GM21390 (cell line): ENCODE data around the gene ATG12.
"Not testable (repeated sequence)": the region's sequence is repeated elsewhere in the genome, so short reads cannot be mapped to it uniquely, and the experiment has no call there.

ENCODE experiments used
- ATAC-seq: cut with Tn5 transposase; IDR thresholded peaks from one replicate; pipeline ENCODE4 v1.9.1; 2021; ENCODE audit not compliant: unreplicated experiment

ATG12 gene

DNA sequence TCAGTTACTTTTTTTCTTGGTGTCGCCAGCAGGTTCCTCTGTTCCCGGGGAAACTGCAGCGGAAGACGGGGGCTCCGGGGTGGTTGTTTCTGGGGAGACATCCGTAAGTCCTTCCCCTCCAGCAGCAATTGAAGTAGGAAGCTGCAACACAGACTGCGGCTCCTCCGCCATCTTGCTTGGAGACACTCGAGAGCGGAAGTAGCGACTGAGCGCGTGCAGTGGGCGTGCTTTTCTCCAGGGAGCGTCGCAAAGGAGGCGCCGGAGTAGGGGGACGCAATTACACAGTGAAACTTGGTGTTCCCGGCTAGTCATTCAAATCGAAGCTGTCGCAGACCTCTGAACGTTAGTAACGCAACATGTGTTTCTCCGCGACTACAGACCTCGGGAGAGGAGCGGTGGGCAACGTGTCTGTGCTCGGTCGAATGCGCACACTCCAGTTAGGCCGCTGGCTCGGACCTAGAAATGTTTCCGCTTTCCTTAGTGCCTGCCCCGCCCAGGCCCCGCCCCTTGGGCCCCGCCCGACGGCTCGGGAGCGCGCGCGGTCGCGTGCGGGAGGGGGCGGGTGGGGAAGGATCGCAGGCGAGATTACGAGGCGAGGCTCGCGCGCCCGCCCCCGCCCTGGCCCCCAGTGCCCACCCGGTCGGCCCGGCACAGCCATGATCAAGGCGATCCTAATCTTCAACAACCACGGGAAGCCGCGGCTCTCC, at the start of gene ATG12, which contains the start of gene AP3S1:
ATG12 (minus strand) TSS at position 184 of the 707 bp plus-strand sequence; CDS start at position 171, 13 bp downstream.
AP3S1 (plus strand) TSS at position 554 of the 707 bp plus-strand sequence; CDS start at position 657, 103 bp downstream.
- peak; percentile 80 for ATAC-seq

DNA sequence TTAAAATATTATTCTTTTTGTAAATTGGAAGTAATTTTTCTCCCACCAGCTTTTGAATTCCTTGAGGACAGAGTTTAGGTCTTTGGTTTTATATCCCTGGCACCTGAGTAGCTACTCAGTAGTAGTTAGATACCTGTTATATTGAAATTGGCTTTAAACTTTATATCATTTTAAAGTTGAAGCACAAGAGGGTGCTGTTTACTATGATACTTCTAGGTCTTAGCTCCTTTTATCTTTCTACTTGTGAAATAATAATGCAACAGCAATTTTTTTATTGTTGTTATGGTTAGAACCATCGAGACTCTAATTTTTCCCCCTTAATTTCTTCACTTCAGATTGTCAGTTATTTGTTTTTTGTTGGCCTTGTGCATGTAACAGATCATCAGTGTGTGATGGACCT, 46.7 kb upstream of the ATG12 start:
- no peak for ATAC-seq

DNA sequence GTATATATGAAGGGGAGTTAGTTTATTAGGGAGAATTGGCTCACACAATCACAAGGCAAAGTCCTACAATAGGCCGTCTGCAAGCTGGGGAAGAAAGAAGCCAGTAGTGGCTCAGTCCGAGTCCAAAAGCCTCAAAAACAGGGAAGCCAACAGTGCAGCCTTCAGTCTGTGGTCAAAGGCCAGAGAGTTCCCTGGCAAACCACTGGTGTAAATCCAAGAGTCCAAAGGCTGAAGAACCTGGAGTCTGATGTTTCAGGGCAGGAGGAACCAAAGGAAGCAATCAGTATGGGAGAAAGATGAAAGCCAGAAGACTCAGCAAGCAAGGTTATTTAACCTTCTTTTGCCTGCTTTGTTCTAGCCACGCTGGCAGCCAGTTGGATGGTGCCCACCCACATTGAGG, 43.8 kb upstream of the ATG12 start:
- not testable (repeated sequence) for ATAC-seq

DNA sequence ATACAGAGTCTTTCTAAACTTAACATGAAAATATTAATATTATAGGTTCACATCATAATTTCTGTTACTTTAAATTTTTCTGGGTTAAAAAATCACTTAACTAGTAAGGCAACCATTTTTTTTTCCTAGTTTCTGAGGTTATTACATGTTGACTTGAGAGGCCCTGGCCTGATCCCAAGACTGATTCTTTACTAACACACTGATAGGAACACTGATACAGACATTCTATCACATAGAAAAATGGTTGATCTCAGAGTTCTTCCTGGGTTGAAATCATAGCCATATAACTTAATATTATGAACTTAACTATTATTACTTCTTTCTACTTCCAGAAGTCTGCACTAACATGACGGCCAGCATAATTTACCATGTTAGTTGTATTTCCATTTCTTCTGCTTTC, 43.3 kb upstream of the ATG12 start:
- ATAC-seq: no peak

DNA sequence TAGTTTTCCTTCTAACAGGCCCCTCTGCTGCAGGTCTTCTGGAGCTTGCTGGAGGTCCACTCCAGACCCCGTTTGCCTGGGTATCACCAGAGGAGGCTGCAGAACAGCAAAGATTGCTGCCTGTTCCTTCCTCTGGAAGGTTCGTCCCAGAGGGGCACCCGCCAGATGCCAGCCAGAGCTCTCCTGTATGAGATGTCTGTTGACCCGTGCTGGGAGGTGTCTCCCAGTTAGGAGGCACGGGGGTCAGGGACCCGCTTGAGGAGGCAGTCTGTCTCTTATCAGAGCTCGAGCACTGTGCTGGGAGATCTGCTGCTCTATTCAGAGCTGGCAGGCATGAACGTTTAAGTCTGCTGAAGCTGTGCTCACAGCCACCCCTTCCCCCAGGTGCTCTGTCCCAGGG, 41.1 kb upstream of the ATG12 start:
- ATAC-seq: not testable (repeated sequence)

DNA sequence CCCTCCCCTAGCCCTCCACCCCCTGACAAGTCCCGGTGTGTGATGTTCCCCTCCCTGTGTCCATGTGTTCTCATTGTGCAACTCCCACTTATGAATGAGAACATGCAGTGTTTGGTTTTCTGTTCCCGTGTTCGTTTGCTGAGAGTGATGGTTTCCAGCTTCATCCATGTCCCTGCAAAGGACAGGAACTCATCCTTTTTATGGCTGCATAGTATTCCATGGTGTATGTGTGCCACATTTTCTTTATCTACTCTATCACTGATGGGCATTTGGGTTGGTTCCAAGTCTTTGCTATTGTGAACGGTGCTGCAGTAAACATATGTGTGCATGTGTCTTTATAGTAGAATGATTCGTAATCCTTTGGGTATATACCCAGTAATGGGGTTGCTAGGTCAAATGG, 36.0 kb upstream of the ATG12 start:
- not testable (repeated sequence) for ATAC-seq

DNA sequence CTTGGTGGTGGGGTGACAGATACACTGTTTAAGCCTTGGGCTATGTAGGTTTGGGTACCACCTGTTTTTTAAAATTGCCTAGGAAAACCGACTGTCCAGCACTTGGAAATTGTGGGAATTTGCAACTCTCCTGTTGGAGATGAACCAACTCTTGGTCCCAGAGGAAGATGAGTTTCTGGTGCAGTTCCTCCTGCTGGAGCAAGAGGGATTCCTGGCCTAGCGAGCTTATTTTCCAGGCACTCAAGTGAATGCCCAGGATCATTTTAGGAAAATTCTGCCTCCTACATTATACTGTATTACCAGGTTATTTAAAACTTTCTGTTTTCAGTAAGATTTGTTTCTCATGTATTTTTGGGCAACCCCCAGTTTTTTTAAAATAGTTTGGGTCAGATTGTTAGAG, 34.1 kb upstream of the ATG12 start:
- no peak for ATAC-seq

DNA sequence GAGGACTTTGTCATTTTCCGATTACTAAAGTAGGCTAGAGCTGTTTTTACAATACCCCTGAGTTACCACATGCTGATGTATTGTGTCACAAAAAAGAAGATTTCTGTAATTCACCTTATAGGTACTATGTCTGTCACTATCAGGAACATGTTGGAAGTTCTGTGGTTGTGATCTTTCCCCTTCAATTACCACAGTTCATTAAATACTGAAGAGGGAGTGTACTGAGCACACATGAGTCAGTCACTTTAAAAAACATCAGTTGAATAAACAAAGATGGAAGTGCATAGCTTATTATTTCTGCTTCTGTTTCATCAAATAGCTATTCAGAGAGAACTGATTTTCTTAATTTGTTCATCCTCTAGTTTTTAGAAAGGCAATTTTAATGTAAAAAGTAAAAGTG, 32.0 kb upstream of the ATG12 start:
- ATAC-seq: no peak

DNA sequence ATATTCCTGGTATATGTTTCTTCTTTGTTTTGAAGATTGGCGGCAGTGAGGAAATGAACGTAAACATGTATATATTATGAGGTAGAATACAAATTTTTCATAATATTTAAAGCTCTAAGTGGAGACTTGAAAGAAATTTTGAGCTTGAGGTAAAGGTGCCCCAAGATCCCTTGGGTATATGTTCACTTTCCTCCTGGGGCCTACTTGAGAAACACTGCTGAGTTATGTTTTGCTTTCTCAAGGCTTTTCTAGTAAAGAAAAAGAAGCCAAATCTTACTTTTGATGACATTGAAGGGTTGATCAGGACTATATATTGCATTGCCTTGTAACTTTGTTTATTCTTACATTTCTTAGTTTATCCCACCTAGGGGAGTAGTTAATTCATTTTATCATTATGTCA, 31.1 kb upstream of the ATG12 start:
- no peak for ATAC-seq

DNA sequence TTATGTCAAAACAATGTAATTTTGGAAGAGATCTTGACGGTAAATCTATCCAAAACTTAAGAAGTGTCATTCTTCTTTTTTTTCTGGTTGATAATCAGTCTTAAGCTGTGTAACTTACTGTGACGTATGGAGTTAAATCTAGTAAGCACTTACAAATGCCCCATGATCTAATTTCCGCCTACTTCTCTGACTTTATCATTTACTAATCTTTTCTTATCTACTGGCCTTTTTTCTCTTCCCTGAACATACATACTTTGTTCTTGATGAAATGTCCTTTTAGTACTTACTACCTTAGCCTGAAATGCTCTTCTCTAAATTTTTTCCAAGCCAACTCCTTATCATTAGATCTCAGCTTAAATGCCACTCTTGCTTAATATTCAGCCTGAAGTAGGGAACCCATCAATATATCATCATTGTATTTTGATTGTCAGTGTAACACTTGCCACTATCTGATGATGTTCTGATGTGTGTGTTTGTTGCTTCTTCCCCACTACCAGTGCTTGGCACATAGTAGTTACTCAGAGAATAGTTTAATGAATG, 28.0 kb upstream of the ATG12 start:
- ATAC-seq: no peak

DNA sequence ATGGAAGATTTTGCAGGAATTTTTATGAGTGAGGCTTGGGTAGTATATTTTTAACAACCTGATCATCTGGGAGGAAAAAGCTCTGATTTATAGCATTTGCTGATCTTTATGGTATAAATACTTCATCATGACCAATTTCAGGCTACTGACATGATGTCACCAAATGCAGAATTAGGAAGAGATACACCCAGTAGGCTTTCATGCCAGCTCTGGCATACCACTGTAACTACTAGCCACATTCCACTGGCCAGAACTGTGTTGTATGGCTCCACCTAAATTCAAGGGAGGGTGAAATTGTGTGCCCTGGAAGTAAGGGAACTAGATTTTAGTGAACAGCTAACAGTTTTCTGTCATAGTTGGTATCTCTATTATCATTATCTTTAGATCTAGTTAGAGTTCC, 18.0 kb upstream of the ATG12 start:
- ATAC-seq: no peak

DNA sequence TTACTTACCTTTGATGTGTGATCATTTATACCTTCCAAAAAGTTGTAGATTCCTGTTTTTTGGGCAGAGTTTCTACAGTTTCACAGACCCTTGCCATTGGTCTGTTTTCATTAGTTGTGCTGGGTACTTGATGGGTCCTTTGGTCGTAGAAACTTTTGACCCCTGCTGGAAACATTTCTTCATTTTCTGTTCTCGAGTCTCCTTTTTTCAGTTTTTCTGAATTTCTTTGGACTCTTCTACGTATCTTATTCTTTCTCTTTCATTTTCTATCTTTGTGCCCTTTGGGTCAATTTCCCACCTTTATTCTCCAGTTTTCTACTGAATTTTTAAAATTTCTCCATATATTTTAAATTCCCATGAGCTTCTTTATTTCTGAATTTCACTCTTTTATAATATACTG, 17.0 kb upstream of the ATG12 start:
- no peak for ATAC-seq

DNA sequence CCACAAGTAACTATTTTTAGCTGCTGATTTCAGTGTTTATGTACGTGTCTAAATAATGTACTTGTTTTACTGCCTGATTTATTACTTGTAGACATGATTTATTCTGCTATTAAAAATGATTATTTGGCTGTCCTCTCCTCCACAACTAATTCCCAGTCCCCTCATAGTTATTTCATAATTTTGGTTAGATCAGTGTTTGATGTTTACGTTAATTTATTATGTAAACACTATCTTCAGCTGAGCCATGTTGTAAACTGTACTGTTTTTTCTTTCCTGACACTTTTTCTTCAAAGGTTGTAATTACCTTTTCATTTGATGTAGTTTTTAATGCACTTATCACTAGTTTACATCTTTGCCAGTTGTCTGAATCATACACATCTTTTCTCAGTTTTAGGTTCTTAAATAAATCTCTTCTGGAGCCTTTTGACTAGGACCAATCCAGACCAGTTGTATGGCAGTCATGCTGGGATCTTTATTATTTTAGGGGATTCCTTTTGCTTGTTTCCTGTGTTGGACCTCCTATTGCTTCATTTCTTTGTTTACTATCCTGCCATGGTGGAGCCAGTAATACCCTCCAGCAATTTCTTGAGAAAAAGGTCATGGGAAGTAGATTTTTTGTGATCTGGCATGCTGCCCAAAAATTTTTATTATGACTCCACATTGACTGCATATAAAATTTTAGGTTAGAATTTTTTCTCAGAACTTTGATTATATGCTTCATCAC, 16.4 kb upstream of the ATG12 start:
- ATAC-seq: no peak

DNA sequence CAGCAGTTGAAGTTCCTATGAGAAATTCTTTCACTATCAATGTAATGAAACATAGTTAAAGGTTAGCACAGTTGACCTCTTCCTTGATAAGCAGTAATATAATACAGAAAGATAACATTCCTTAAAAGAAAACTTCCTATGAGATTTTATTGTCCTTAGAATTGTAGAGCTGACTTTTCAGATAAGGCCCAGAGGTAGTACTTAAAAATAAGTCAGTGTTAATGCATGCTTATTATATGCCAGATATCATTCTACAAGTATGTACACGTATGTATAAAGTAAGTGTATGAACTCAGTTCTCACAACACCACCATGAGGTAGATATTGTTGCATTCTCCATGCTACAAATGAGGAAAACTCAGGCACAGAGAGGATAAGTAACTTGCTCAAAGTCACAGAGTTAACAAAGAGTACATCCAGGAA, 15.7 kb upstream of the ATG12 start:
- no peak for ATAC-seq

DNA sequence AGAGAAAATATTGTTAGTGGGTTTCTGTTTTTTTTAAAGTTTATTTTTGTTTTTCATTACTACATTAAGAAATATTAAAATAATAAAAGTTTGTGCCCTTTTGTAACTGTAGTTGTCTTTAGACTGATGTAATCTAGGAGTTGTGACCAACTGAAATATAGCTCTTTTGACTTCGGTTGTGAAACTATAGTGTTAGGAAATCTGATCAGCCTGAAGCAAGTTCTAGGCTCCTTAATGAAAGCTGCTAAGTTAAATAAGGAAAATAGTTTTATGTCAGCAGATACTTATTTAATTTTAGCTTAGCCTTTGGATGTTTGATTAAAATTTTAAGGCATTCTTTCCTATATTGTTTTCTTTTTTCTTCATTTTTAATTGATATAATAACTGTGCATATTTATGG, 14.6 kb upstream of the ATG12 start:
- no peak for ATAC-seq

DNA sequence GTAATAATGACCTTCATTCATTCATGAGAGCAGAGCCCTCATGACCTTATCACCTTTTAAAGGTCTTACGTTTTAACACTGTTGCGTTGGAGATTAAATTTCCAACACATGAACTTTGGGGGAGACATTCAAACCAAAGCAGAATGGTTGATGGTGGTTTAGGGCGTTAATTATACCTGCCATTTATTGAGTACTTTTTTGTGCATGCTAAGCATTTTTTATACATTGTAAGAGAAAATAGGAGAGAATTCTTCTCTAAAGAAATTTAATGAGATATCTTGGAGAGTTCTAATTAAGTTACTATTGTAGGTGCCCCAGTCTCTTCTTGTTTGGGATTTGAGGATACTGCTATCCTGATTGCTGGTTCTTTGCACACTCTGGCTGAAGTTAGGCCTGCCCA, 12.8 kb upstream of the ATG12 start:
- no peak for ATAC-seq

DNA sequence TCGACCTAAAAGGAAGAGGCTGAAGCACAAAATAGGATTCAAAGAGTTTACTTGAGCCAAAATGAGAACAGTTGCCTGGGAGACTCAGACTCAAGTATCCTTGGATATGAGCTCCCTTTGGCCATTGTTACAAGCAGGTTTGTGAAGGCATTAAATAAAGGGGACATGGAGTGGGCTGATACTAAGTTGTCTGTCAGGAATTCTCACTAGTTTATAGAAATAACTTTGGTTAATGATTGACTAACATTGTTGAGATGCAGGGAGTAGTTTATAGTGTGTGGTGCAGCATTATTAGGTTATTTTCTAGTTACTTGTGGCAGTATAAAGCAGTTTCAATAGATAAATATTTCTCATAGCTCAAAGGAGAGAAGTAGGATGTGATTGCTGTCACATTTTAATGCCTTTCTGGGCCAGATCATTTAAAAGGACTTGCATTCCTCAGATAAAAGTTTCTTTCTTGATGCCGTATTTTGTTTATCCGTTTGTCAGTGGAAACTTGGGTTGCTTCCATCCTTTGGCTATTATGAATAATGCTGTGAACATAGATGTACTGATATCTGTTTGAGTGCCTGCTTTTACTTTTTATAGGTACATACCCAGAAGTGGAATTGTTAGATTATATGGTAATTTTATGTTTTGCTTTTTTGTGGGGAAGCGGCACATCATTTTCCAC, 9.5 kb upstream of the ATG12 start:
- no peak for ATAC-seq

DNA sequence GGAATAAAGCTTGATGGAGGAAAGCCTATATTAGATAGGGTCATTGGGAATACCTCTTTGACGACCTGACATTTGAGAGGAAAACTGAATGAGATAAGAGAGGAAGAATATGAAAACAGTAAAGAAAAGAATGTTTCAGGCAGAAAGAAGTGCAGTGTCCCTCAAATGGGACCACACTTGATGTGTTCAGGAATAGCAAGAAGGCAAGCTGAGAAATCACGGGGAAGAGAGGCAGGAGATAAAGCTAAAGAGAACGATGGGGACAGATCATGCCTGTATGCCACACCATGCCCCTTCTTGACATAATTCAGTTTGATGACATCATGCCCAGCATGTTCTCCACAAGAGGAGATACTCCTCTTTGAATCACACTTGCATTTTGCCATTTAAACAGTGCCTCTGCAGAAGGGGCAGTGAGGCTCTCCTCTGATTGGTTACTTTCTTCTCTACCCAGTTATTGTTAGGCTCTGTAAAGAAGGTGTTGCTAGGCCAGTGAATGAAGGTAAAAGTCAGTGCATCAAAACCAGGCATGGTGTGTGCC, 8.0 kb upstream of the ATG12 start:
- no peak for ATAC-seq

DNA sequence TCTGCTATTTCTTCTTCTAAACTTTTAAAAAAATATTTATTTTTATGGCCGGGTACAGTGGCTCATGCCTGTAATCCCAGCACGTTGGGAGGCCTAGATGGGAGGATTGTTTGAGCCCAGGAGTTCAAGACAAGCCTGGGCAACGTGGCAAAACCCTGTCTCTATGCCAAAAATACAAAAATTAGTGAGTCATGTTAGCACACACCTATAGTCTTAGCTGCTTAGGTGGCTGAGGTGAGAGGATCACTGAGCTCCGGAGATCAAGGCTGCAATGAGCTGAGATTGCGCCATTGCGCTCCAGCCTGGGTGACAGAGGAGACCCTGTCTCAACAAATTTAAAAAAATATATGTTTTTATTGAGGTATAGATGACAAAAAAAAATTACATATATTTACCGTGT, 5.9 kb upstream of the ATG12 start:
- no peak for ATAC-seq

DNA sequence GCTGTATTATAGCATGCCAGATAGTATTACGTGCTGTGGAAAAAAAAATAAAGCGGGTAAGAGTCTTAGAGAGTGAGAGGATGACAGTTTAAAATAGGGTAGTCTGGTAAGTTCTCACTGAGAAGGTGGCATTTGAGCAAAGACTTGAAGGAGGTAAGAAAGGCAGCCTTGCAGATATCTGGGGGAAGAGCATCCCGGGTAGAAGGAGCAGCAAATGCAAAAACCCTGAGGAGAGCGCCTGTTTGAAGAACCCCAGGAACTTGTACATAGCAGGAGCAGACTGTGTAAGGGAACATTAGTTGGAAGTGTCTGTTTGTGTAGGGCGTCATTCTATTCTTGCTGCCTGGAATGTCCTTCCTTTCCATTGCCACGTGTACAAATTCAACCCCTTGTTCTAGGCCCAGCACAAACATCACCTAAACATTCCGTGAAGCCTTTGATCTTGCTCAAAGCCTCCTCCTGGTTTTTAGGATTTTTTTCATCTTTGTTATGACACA, 3.0 kb upstream of the ATG12 start:
- ATAC-seq: no peak

DNA sequence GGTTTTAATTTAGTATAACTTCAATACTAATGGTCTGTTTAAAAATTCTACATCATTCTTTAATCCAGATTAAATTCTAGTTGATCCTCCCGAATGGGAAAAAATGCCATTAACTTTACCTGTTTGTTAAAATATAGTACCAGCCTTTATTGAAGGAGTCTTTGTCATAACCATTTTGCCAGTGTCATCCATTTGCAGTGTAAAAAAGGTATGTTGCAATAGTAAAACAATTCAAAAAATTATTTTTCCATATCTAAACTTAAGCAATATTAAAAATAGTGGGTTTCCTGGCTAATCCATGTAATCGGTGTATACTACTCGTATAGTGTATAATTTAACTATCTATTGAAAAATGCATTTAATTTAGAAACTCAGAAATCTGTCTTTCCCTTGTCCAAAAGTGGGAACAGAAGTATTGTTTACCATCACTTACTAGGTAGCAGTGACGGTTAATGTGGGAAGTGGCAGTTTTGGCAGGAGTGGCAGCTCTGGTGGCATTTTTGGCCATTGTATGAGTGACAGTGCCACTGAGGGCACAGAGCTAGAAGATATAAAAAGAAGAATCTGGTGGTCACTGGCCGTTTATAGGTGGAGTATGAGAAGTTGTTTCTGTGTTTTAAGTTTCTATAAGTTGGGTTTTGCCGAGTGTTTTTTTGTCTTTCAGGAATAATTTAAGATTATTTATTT, 2.2 kb upstream of the ATG12 start:
- no peak for ATAC-seq
